H7 (cell line): ENCODE results near the gene DTD2. TPM values are rescaled to one million over a fixed set of nuclear protein-coding genes. Genes with fewer than 3 reads are reported as not detected.
A peak's percentile ranks its signal among the peaks of the same experiment; 100 is the strongest.

Experiments
- DNase-seq: peaks from one replicate; pipeline ENCODE4 v3.0.0; 2012
- H3K27me3 ChIP-seq: 2 replicates; pipeline ENCODE4 v1.6.0; 2011; ENCODE audit warnings: mild to moderate bottlenecking, low read length; ENCODE audit not compliant: control insufficient read depth, insufficient read depth
- H3K36me3 ChIP-seq: replicated peaks from 2 replicates; pipeline ENCODE4 v1.5.1; 2011; ENCODE audit warnings: low read length; ENCODE audit not compliant: control insufficient read depth, insufficient read depth
- H3K4me3 ChIP-seq: 2 replicates; pipeline ENCODE4 v1.5.1; 2011; ENCODE audit warnings: low read depth, mild to moderate bottlenecking, control low read depth, low read length, moderate library complexity; ENCODE audit not compliant: insufficient read depth
- total RNA-seq: library from RNA; depleted of rRNA; stranded (reverse); fragments of >200 nt; shearing (Covaris generic); gene quantifications from 2 replicates; pipeline ENCODE4 v1.2.3, GENCODE V29; 2014; rRNA removed

The DTD2 gene
- 26.8 and 28.1 TPM in 2 replicates for total RNA-seq

- no peaks in the 10 kb centered on the region for H3K27me3 ChIP-seq
- peak; percentile 94 for DNase-seq
- peaks cover 2% of the 10 kb centered on the region; the same call in 1 of the 2 replicates for H3K36me3 ChIP-seq
- peak within 1 kb of the TSS; percentile 73 for H3K4me3 ChIP-seq
These were observed at the start of gene DTD2 for GRCh38 chr14:31456841-31457664. DTD2 (minus strand) TSS chr14:31457506; CDS start chr14:31457393, 113 bp downstream.

GRCh38 chr14:31505411-31505810 is 48.1 kb upstream of the DTD2 start:
- DNase-seq = no peak
- Histone ChIP-seq H3K4me3 (no peak overlapping the region), H3K36me3 (no peaks in the 10 kb centered on the region), H3K27me3 (no peaks in the 10 kb centered on the region)

GRCh38 chr14:31501870-31502269 is 44.6 kb upstream of the DTD2 start:
- Histone ChIP-seq H3K4me3 (no peak overlapping the region), H3K36me3 (no peaks in the 10 kb centered on the region), H3K27me3 (no peaks in the 10 kb centered on the region)
- DNase-seq = no peak

GRCh38 chr14:31492759-31493498 is 35.6 kb upstream of the DTD2 start:
- Histone ChIP-seq H3K4me3 (no peak overlapping the region), H3K36me3 (no peaks in the 10 kb centered on the region)
- DNase-seq = no peak

GRCh38 chr14:31489691-31490090 is 32.4 kb upstream of the DTD2 start:
- Histone ChIP-seq H3K36me3 (no peaks in the 10 kb centered on the region), H3K4me3 (no peak overlapping the region), H3K27me3 (no peaks in the 10 kb centered on the region)
- DNase-seq = no peak

More at GRCh38 chr14:31492759-31493498, 35.6 kb upstream of the DTD2 start:
- no peaks in the 10 kb centered on the region for H3K27me3 ChIP-seq

- no peak for DNase-seq
- Histone ChIP-seq H3K36me3 (no peaks in the 10 kb centered on the region), H3K4me3 (no peak within 1 kb of the TSS), H3K27me3 (no peaks in the 10 kb centered on the region)
These were observed 30.6 kb upstream of the DTD2 start, which contains the start of gene GPR33 for GRCh38 chr14:31487886-31488285. GPR33 (minus strand) TSS chr14:31488039; CDS start chr14:31483965, 4,074 bp downstream.

GRCh38 chr14:31486764-31487163 is 29.5 kb upstream of the DTD2 start:
- Histone ChIP-seq H3K27me3 (no peaks in the 10 kb centered on the region), H3K36me3 (no peaks in the 10 kb centered on the region), H3K4me3 (no peak overlapping the region)
- no peak for DNase-seq

- no peak overlapping the region for H3K4me3 ChIP-seq
- no peak for DNase-seq
- H3K27me3 ChIP-seq = no peaks in the 10 kb centered on the region
- no peaks in the 10 kb centered on the region for H3K36me3 ChIP-seq
These were observed 27.4 kb upstream of the DTD2 start for GRCh38 chr14:31484754-31485153.

GRCh38 chr14:31480156-31480555 is 22.9 kb upstream of the DTD2 start:
- no peaks in the 10 kb centered on the region for H3K27me3 ChIP-seq
- no peak overlapping the region for H3K4me3 ChIP-seq
- DNase-seq = no peak
- no peaks in the 10 kb centered on the region for H3K36me3 ChIP-seq

GRCh38 chr14:31479027-31479426 is 21.7 kb upstream of the DTD2 start:
- H3K27me3 ChIP-seq = no peaks in the 10 kb centered on the region
- no peak for DNase-seq

GRCh38 chr14:31477248-31477647 is 19.9 kb upstream of the DTD2 start:
- no peaks in the 10 kb centered on the region for H3K27me3 ChIP-seq
- DNase-seq = no peak
- no peak overlapping the region for H3K4me3 ChIP-seq
- H3K36me3 ChIP-seq = no peaks in the 10 kb centered on the region

More at GRCh38 chr14:31479027-31479426, 21.7 kb upstream of the DTD2 start:
- H3K4me3 ChIP-seq = no peak overlapping the region
- no peaks in the 10 kb centered on the region for H3K36me3 ChIP-seq

- no peaks in the 10 kb centered on the region for H3K27me3 ChIP-seq
- no peaks in the 10 kb centered on the region for H3K36me3 ChIP-seq
- DNase-seq = no peak
- H3K4me3 ChIP-seq = no peak overlapping the region
These were observed 19.0 kb upstream of the DTD2 start for GRCh38 chr14:31476131-31476866.

- Histone ChIP-seq H3K4me3 (no peak overlapping the region), H3K27me3 (no peaks in the 10 kb centered on the region), H3K36me3 (no peaks in the 10 kb centered on the region)
- DNase-seq = no peak
These were observed 9.2 kb upstream of the DTD2 start for GRCh38 chr14:31466554-31466953.

- H3K4me3 ChIP-seq = no peak overlapping the region
- no peaks in the 10 kb centered on the region for H3K27me3 ChIP-seq
- no peaks in the 10 kb centered on the region for H3K36me3 ChIP-seq
- no peak for DNase-seq
These were observed 7.8 kb upstream of the DTD2 start for GRCh38 chr14:31465111-31465510.
